Measurements from ENCODE around the gene DACH1. TPM values are rescaled to one million over a fixed set of nuclear protein-coding genes. Genes with fewer than 3 reads are reported as not detected.

DACH1 gene
- total RNA-seq, 4 donors from 2014 or later = 1.5 to 55.1 (median 4.7) TPM

GRCh38 chr13:71771144-71771543 lies 95.9 kb downstream of the DACH1 start:
- no peak for TF ChIP-seq POLR2A (IDR thresholded peaks at IDR 0.05)
- no peak for TF ChIP-seq CTCF (IDR thresholded peaks at IDR 0.05)
- no peak overlapping the region for H3K4me3 ChIP-seq
- intact Hi-C loops (cut with DNase I; ENCODE audit: low total_unique reads) = no loop called here
- H3K9me3 ChIP-seq = no peaks in the 10 kb centered on the region
- no peak for DNase-seq
- no peaks in the 10 kb centered on the region for H3K4me1 ChIP-seq
- no peak overlapping the region for H3K27ac ChIP-seq
- no peaks in the 10 kb centered on the region for H3K27me3 ChIP-seq
- no peaks in the 10 kb centered on the region for H3K36me3 ChIP-seq

- intact Hi-C loops (cut with DNase I; ENCODE audit: low total_unique reads) = no loop called here
- TF ChIP-seq CTCF (IDR thresholded peaks at IDR 0.05) = no peak
- no peak for TF ChIP-seq POLR2A (IDR thresholded peaks at IDR 0.05)
These were observed 96.3 kb downstream of the DACH1 start for GRCh38 chr13:71770710-71771109.

GRCh38 chr13:71768881-71769280 lies 98.1 kb downstream of the DACH1 start:
- no peaks in the 10 kb centered on the region for H3K36me3 ChIP-seq
- TF ChIP-seq CTCF (IDR thresholded peaks at IDR 0.05) (no peak), POLR2A (IDR thresholded peaks at IDR 0.05) (no peak)
- intact Hi-C loops (cut with DNase I; ENCODE audit: low total_unique reads) = no loop called here
- no peak overlapping the region for H3K4me3 ChIP-seq
- no peaks in the 10 kb centered on the region for H3K9me3 ChIP-seq
- H3K27ac ChIP-seq = no peak overlapping the region
- no peaks in the 10 kb centered on the region for H3K27me3 ChIP-seq
- no peak for DNase-seq
- no peaks in the 10 kb centered on the region for H3K4me1 ChIP-seq

More at GRCh38 chr13:71770710-71771109, 96.3 kb downstream of the DACH1 start:
- Histone ChIP-seq H3K36me3 (no peaks in the 10 kb centered on the region), H3K27me3 (no peaks in the 10 kb centered on the region), H3K4me1 (no peaks in the 10 kb centered on the region), H3K4me3 (no peak overlapping the region), H3K27ac (no peak overlapping the region), H3K9me3 (no peaks in the 10 kb centered on the region)
- DNase-seq = no peak

- DNase-seq = no peak
- H3K36me3 ChIP-seq = no peaks in the 10 kb centered on the region
- H3K4me1 ChIP-seq = no peaks in the 10 kb centered on the region
- intact Hi-C loops (cut with DNase I; ENCODE audit: low total_unique reads) = no loop called here
- no peaks in the 10 kb centered on the region for H3K27me3 ChIP-seq
- H3K27ac ChIP-seq = no peak overlapping the region
- TF ChIP-seq CTCF (IDR thresholded peaks at IDR 0.05) (no peak), POLR2A (IDR thresholded peaks at IDR 0.05) (no peak)
- no peaks in the 10 kb centered on the region for H3K9me3 ChIP-seq
- H3K4me3 ChIP-seq = no peak overlapping the region
These were observed 107.1 kb downstream of the DACH1 start for GRCh38 chr13:71759651-71760511.

- Histone ChIP-seq H3K4me3 (no peak overlapping the region), H3K9me3 (no peaks in the 10 kb centered on the region), H3K27me3 (no peaks in the 10 kb centered on the region), H3K27ac (no peak overlapping the region), H3K4me1 (no peaks in the 10 kb centered on the region), H3K36me3 (no peaks in the 10 kb centered on the region)
- DNase-seq = no peak
- TF ChIP-seq POLR2A (IDR thresholded peaks at IDR 0.05) (no peak), CTCF (IDR thresholded peaks at IDR 0.05) (no peak)
- intact Hi-C loops (cut with DNase I; ENCODE audit: low total_unique reads) = no loop called here
These were observed 108.2 kb downstream of the DACH1 start for GRCh38 chr13:71758828-71759227.

Data from uterus (tissue), 4 donors.